Endodermal cell (in vitro differentiated cells): Measurements from ENCODE around the gene H6PD. TPM values are rescaled to one million over a fixed set of nuclear protein-coding genes. Genes with fewer than 3 reads are reported as not detected.

ENCODE experiments used
- DNase-seq: peaks from one replicate; pipeline ENCODE4 v3.0.0-alpha.2; 2017
- H3K27ac ChIP-seq: 2 replicates; pipeline ENCODE4 v1.5.1; 2013; ENCODE audit warnings: mild to moderate bottlenecking, low read depth, low read length, moderate library complexity
- H3K27me3 ChIP-seq: 2 replicates; pipeline ENCODE4 v1.6.1; 2013; ENCODE audit warnings: mild to moderate bottlenecking, low read length, moderate library complexity; ENCODE audit not compliant: insufficient read depth, control insufficient read depth, poor library complexity, severe bottlenecking
- H3K36me3 ChIP-seq: 2 replicates; pipeline ENCODE4 v1.7.0; 2013; ENCODE audit warnings: mild to moderate bottlenecking, low read length, moderate library complexity; ENCODE audit not compliant: control insufficient read depth, insufficient read depth
- H3K4me1 ChIP-seq: one replicate; pipeline ENCODE4 v1.7.0; 2013; ENCODE audit warnings: low read length; ENCODE audit not compliant: control insufficient read depth, insufficient read depth
- H3K4me3 ChIP-seq: 2 replicates; pipeline ENCODE4 v1.5.1; 2013; ENCODE audit warnings: mild to moderate bottlenecking, low read length, moderate library complexity
- H3K9ac ChIP-seq: 2 replicates; pipeline ENCODE4 v1.6.1; 2013; ENCODE audit warnings: mild to moderate bottlenecking, low read length, moderate library complexity; ENCODE audit not compliant: poor library complexity, severe bottlenecking; ENCODE audit errors: extremely low read depth
- H3K9me3 ChIP-seq: 2 replicates; pipeline ENCODE4 v1.6.1; 2013; ENCODE audit warnings: mild to moderate bottlenecking, low read length, moderate library complexity; ENCODE audit not compliant: control insufficient read depth
- H3K27ac Mint-ChIP-seq: 2 replicates; pipeline ENCODE4 v1.8.0; 2020; ENCODE audit warnings: mixed read lengths
- H3K27me3 Mint-ChIP-seq: 2 replicates; pipeline ENCODE4 v1.8.0; 2021; ENCODE audit warnings: mild to moderate bottlenecking, mixed read lengths; ENCODE audit not compliant: insufficient read depth
- H3K36me3 Mint-ChIP-seq: 2 replicates; pipeline ENCODE4 v1.8.0; 2020; ENCODE audit warnings: low read depth, mixed read lengths
- H3K4me1 Mint-ChIP-seq: 2 replicates; pipeline ENCODE4 v1.8.0; 2020; ENCODE audit warnings: mixed read lengths
- H3K4me3 Mint-ChIP-seq: 2 replicates; pipeline ENCODE4 v1.8.0; 2020; ENCODE audit warnings: mild to moderate bottlenecking, moderate library complexity, mixed read lengths
- H3K9me3 Mint-ChIP-seq: 2 replicates; pipeline ENCODE4 v1.8.0; 2020; ENCODE audit warnings: mild to moderate bottlenecking, mixed read lengths
- CTCF ChIP-seq: fragments of 200-600 bp; sonication (generic); conservative IDR thresholded peaks from 2 replicates; pipeline ENCODE4 v1.5.0; 2021; ENCODE audit warnings: antibody characterized with exemption, mild to moderate bottlenecking
- WGBS, 2 experiments: methylation state at CpG; one replicate each; pipeline versions ENCODE4 v1.1.5 to v1.1.7; 2013; ENCODE audit warnings: missing lambda C conversion rate in 2 of 2, mixed read lengths in 1 of 2; ENCODE audit not compliant: insufficient coverage in 1 of 2, insufficient read length in 1 of 2; 5-methylcytosine and 5-hydroxymethylcytosine counted together
- long read RNA-seq, 4 experiments: library from polyadenylated mRNA in 2 of 4; library from RNA in 1 of 4; library from capped mRNA in 1 of 4; stranded (forward) in 3 of 4; unstranded in 1 of 4; transcript quantifications; one replicate each; pipeline ENCODE4 v2.0.0, GENCODE V29; 2020 to 2021; ENCODE audit warnings: inconsistent platforms in 1 of 4
- polyA plus RNA-seq, 2 experiments: library from polyadenylated mRNA; stranded (reverse); fragments of 50-300 nt; gene quantifications; one replicate each; pipeline ENCODE4 v1.2.3, GENCODE V29; 2013
- total RNA-seq, 2 donors: library from RNA; stranded (reverse); fragmentation: NEBNext Ultra II Directional in 1 of 2; extraction: Animal tissue kit (Norgen Biotek cat#: 25700) in 1 of 2; gene quantifications; 2 replicates in 1 of 2; 3 replicates in 1 of 2; pipeline ENCODE4 v1.2.1, GENCODE V29; 2021

H6PD gene
- total RNA-seq, result 10 to 100 TPM; 21.5 to 34.4 TPM
- 14.8 TPM for polyA plus RNA-seq (2013, experiment 1 of 2)
- 14.2 TPM for polyA plus RNA-seq (2013, experiment 2 of 2)
- long read RNA-seq, experiment 1, full-length matches to known transcripts, result 1 of 10 reads
- long read RNA-seq, experiment 1, partial matches to known transcripts, result 0 of 10 reads
- long read RNA-seq, experiment 1, other reads (novel, unspliced or antisense), result 9 of 10 reads
- long read RNA-seq, experiment 2, full-length matches to known transcripts, result 6 of 45 reads
- long read RNA-seq, experiment 2, partial matches to known transcripts, result 27 of 45 reads
- long read RNA-seq, experiment 2, other reads (novel, unspliced or antisense), result 12 of 45 reads
- long read RNA-seq, experiment 3, partial matches to known transcripts, result 1 of 13 reads
- long read RNA-seq, experiment 3, other reads (novel, unspliced or antisense), result 12 of 13 reads
- long read RNA-seq, experiment 4, result 0 reads

- H3K27ac ChIP-seq, result peak within 1 kb of the TSS; percentile 60
- H3K27ac Mint-ChIP-seq, result peak within 1 kb of the TSS; percentile 91
Measured at GRCh38 chr1:9234223-9235095, at the start of gene H6PD. Gene H6PD, plus strand, starts transcription at chr1:9234774. Its CDS starts 10,161 bp downstream, at chr1:9244935.

DNA sequence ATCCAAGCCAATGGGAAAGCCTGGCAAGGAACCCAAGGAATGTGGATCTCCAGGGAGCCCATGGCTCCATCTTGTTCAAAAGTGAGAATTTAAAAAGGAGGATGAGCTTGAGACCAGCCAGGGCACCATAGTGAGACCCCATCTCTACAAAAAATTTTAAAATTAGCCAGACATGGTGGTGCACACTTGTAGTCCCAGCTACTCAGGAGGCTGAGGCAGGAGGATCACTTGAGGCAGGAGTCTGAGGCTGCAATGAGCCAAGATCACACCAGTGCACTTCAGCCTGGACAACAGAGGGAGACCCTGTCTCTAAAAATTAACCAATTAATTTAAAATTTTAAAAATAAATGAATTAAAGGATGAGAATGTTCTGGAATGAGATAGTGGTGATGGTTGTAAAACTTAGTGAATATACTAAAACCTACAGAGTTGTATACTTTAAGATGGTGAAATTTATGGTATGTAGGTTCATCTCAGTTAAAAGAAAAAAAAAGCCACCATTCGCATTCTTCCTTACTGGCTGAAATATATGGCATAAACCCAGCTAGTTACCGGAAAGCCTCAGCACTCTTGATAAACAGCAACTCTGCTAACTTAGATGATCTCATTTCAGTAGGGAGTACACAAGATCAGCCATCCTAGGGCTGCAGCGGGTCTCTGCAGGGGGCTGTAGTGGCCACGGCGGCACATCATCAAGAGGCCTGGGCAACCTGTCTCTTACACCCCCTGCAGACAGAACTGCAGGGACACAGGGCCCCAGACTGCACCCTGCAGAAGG lies 48.3 kb upstream of the H6PD start:
- DNase-seq, result no peak
- H3K4me3 Mint-ChIP-seq, result no peak overlapping the region
- no peak overlapping the region for H3K27ac Mint-ChIP-seq
- no peak overlapping the region for H3K9ac ChIP-seq
- no peaks in the 10 kb centered on the region for H3K9me3 ChIP-seq
- H3K4me3 ChIP-seq, result no peak overlapping the region
- H3K4me1 Mint-ChIP-seq, result peaks cover 8% of the 10 kb centered on the region
- H3K4me1 ChIP-seq, result no peaks in the 10 kb centered on the region
- WGBS, 2 experiments, result 73 to 84% methylated on average over 4 to 5 of the region's 5 CpGs
- H3K27me3 Mint-ChIP-seq, result peaks cover 34% of the 10 kb centered on the region
- H3K27ac ChIP-seq, result no peak overlapping the region
- peaks cover 27% of the 10 kb centered on the region for H3K27me3 ChIP-seq
- TF ChIP-seq CTCF, result peak; percentile 12
- no peaks in the 10 kb centered on the region for H3K36me3 ChIP-seq
- no peaks in the 10 kb centered on the region for H3K9me3 Mint-ChIP-seq
- H3K36me3 Mint-ChIP-seq, result no peaks in the 10 kb centered on the region

More at GRCh38 chr1:9234223-9235095, at the start of gene H6PD:
- H3K4me1 ChIP-seq, result no peaks in the 10 kb centered on the region
- WGBS, 2 experiments, result 2 to 7% methylated on average over 25 to 106 of the region's 106 CpGs
- no peaks in the 10 kb centered on the region for H3K36me3 ChIP-seq
- peak within 1 kb of the TSS; percentile 91 for H3K4me3 ChIP-seq
- peak within 1 kb of the TSS; percentile 77 for H3K9ac ChIP-seq
- Mint-ChIP-seq H3K36me3 (peaks cover 1% of the 10 kb centered on the region), H3K4me1 (peaks cover 3% of the 10 kb centered on the region), H3K27me3 (no peaks in the 10 kb centered on the region), H3K4me3 (peak within 1 kb of the TSS; percentile 72), H3K9me3 (no peaks in the 10 kb centered on the region)
- DNase-seq, result peak; percentile 93
- no peaks in the 10 kb centered on the region for H3K9me3 ChIP-seq
- no peaks in the 10 kb centered on the region for H3K27me3 ChIP-seq
- TF ChIP-seq CTCF, result peak; percentile 85

- Histone ChIP-seq H3K27ac (no peak overlapping the region), H3K36me3 (no peaks in the 10 kb centered on the region), H3K27me3 (peaks cover 20% of the 10 kb centered on the region), H3K9me3 (no peaks in the 10 kb centered on the region), H3K9ac (no peak overlapping the region), H3K4me3 (no peak overlapping the region), H3K4me1 (no peaks in the 10 kb centered on the region)
- H3K27ac Mint-ChIP-seq, result no peak overlapping the region
- peak; percentile 1 for TF ChIP-seq CTCF
- H3K9me3 Mint-ChIP-seq, result no peaks in the 10 kb centered on the region
- H3K27me3 Mint-ChIP-seq, result peaks cover 28% of the 10 kb centered on the region
- DNase-seq, result no peak
- H3K4me3 Mint-ChIP-seq, result no peak overlapping the region
- peaks cover 3% of the 10 kb centered on the region for H3K4me1 Mint-ChIP-seq
- H3K36me3 Mint-ChIP-seq, result no peaks in the 10 kb centered on the region
- 95 to 100% methylated on average over 1 to 2 of the region's 2 CpGs for WGBS, 2 experiments
Measured at GRCh38 chr1:9187004-9187403, 47.6 kb upstream of the H6PD start.
